Left colon (tissue), 2 donors: ENCODE measurements around the gene ZNF235. TPM values are rescaled to one million over a fixed set of nuclear protein-coding genes. Genes with fewer than 3 reads are reported as not detected.
A peak's percentile ranks its signal among the peaks of the same experiment; 100 is the strongest.
"Not testable (repeated sequence)": the region's sequence is repeated elsewhere in the genome, so short reads cannot be mapped to it uniquely, and the experiment has no call there.

Experiments used
- ATAC-seq: fragments of 200-7000 bp; cut with Tn5 transposase; one replicate; pipeline ENCODE4 v1.9.1; 2020; ENCODE audit warnings: mild to moderate bottlenecking, moderate library complexity
- DNase-seq, 2 donors: peaks; one replicate each; pipeline ENCODE4 v3.0.0-alpha.2; 2020
- intact Hi-C, 2 donors: fragments of 100-400 bp; cut with DNase I in 1 of 2; cut with micrococcal nuclease in 1 of 2; formaldehyde crosslinking; loops; one replicate each; pipeline versions ENCODE4 v1.11.2 to v1.14.0; 2022; cut with DNase I, micrococcal nuclease
- long read RNA-seq: library from polyadenylated mRNA; unstranded; transcript quantifications from one replicate; pipeline ENCODE4 v2.0.0, GENCODE V29; 2021
- total RNA-seq, 2 donors: library from RNA; stranded (reverse); fragmentation: NEBNext Ultra II Directional; extraction: Animal tissue kit (Norgen Biotek cat#: 25700); gene quantifications; one replicate each; pipeline ENCODE4 v1.2.1, GENCODE V29; 2021
- donor health status: DM: no; HTN: no; CAD: no.
- donor health status: DM: yes; HTN: yes; CAD: no.

ZNF235 gene
- total RNA-seq, result 1 to 10 TPM; 4.9 to 6.7 TPM
- long read RNA-seq, result 0 reads

DNA sequence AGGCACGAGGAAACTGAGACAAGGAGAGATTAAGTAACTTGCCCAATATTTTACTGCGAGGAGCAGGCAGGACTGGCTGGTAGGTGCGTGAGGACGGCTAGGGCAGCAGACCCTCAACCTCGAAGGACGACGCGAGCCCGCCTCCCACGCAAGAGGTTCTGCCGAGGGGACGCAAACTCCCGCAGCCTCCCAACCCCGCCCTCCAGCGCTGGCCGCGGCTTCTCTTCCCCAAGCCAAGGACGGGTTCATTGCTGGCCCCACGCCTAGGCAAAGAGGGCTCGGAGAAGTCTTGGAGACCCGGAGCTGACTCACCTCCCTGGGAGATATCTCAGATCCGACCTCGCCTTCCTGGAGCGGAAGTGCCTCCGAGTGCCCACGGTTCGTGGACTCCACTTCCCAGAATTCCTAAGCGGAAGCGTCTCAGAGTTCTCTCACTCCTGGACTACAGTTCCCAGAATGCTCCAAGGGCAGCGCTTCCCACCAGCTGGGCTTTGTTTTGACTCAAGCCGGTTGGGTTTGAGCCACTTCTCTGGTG lies at the start of gene ZNF235:
TSS of gene ZNF235 (minus strand) at position 367 of the 535 bp plus-strand sequence. CDS start 1,621 bp downstream, outside the sequence.
- intact Hi-C loops, result no loop called here
- ATAC-seq (peak; percentile 100), DNase-seq (peak; percentile 86 to 91)

DNA sequence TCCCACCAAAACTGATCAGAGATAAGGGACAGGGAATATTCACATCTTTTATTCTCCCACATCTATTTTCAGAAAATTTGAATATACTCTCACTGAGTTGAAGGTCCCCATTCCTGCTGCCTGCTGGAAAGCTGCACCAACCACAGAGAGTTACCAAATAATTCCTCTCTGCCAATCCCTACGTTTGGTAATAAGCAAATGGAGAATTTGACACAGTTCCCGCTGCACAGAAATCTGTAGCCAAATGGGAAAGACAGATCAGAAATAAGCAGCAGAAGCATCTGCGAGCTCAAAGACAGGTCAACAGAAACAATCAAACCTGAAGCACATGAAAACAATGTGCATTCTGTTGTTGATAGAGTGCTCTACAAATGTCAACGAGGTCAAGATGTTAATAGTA lies 41.7 kb upstream of the ZNF235 start:
- DNase-seq (no peak), ATAC-seq (no peak)
- intact Hi-C loops, result no loop called here

GRCh38 chr19:44345959-44346358 lies 41.1 kb upstream of the ZNF235 start:
- no peak for ATAC-seq
- no peak for DNase-seq
- intact Hi-C loops, result no loop called here

- DNase-seq (no peak), ATAC-seq (no peak)
- intact Hi-C loops, result no loop called here
Measured at GRCh38 chr19:44344255-44344654, 39.4 kb upstream of the ZNF235 start.

GRCh38 chr19:44341794-44342193 lies 37.0 kb upstream of the ZNF235 start:
- intact Hi-C loops, result no loop called here
- DNase-seq (no peak), ATAC-seq (no peak)

DNA sequence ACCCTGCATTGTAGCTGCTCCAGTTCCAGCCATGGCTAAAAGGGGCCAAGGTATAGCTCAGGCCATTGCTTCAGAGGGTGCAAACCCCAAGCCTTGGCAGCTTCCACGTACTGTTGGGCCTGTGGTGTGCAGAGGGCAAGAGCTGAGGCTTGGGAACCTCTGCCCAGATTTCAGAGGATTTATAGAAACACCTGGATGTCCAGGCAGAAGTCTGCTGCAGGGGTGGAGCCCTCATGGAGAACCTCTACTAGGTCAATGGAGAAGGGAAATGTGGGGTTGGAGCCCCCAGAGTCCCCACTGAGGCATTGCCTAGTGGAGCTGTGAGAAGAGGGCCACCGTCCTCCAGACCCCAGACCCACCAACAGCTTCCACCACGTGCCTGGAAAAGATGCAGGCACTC lies 29.8 kb upstream of the ZNF235 start:
- DNase-seq, ATAC-seq, intact Hi-C loops: not testable (repeated sequence)

DNA sequence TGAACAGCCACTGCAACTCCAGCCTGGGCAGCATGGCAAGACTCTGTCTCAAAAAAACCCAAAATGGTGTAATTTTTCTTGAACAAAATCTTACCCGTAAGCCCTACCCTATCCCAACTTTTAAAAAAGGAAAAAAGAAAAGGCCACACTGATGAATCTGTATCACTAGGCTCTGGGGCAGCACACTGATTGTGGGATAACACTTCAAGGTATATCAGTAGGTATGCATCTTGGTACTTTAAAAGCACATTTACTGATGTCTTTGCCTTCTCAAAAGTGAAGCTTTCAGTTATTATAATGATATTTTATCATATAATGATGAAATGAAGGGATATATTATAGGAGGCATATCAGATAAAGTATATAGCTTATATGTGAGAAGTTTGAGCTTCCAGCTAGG lies 27.3 kb upstream of the ZNF235 start:
- intact Hi-C loops, result no loop called here
- DNase-seq (no peak), ATAC-seq (no peak)

GRCh38 chr19:44315883-44316282 lies 11.1 kb upstream of the ZNF235 start:
- intact Hi-C loops, result no loop called here
- no peak for ATAC-seq
- no peak for DNase-seq

GRCh38 chr19:44313231-44313630 lies 8.4 kb upstream of the ZNF235 start:
- ATAC-seq (no peak), DNase-seq (no peak)
- intact Hi-C loops, result no loop called here

DNA sequence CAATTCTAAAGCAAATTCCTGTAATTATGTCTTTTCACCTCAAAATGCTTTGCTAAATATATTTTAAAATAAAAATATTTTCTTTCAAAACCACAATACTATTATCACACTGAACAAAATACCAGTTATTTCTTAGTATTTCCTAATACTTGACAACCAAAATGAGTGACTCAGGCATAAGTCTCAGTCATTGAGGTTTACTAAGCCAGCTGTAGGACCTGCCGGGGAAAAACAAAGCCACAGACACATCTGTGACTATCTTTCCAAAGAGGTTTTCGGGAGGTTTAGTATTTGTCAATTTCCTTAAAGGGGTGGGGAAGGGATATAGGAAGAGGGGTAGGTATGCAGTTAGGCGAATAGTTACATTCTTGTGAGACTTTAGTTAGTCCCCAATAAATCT lies 3.2 kb upstream of the ZNF235 start:
- intact Hi-C loops, result no loop called here
- ATAC-seq, result no peak
- no peak for DNase-seq

DNA sequence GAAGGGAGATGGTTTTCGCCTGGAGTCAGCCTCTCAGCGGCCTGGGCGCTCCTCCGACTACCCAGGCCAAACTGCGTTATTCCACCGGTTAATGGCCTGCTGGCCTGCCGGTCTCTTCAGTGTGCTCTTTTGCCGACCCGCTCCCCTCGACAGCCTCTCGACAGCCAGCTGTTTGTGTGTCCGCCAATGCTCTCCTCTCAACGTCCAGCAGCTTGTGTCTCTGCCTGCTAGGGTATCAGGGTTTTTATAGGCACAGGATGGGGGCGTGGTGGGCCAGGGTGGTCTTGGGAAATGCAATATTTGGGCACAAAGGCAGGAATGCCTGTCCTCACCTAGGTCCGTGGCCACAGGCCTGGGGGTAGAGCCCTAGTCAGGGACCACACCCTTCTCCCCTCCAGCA lies 1.5 kb upstream of the ZNF235 start:
- intact Hi-C loops, result no loop called here

DNA sequence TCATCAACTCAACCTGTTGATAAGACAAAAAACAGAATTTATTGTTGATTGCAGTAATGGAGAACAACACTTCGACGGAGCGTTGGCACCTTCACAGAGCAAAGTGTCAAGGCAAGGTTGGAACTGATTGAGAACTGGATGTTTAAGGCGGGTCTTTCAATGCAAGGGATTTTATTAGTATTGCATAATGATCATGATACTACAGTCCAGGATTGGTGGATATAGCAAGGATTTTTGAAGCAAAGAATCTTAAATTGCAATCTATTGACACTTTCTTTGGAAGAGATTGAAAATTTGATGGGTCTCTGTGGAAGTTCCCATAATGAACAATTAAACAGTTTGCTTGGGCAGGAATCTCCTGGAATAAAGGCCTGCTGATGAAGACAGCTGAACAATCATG lies 632 bp upstream of the ZNF235 start:
- DNase-seq (no peak), ATAC-seq (no peak)
- intact Hi-C loops, result no loop called here

More for the DNA sequence above, 1.5 kb upstream of the ZNF235 start:
- no peak for ATAC-seq
- DNase-seq, result no peak

GRCh38 chr19:44303976-44304568 lies 753 bp downstream of the ZNF235 start:
- peak in 1 of 2 donors; percentile 18 for DNase-seq
- peak; percentile 49 for ATAC-seq
- intact Hi-C loops, result no loop called here

DNA sequence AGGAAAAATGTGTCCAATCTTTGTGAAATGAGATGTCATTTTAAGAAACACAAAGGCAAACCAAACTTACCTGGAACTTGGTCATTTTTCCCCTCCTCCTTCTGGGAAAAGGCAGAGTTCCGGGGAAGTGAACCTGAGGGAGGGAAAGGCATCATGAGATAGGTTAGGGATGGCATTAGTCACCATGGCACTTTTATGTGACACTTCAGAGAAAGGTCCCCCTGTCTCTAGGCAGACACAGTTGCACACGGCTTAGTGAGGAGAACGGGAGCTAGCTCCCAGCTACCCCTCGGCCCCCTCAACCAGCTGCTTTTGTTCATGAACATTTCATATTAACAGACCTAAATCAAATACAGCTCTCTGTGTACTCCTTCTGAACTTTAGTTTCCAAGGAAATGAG lies 1.5 kb downstream of the ZNF235 start:
- intact Hi-C loops, result no loop called here
- DNase-seq (no peak), ATAC-seq (no peak)

DNA sequence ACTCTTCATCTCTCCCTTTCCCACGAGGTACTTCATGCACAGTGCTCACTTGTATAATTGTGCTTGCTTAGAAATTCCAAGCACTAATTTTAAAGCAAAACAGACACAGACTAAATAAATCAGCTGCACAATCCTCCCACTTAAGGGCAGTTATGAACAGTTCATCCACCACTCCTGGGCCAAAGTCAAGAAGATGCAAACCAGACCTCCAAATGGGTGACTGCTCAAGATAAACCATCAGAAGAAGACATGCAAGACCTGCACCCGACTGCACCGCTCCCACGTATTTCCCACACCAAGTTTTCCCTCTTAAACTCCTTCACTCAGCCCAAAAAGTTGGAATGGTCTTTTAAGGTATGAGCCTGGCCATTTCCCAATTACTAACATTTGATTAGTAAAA lies 19.9 kb downstream of the ZNF235 start:
- DNase-seq (no peak), ATAC-seq (no peak)

GRCh38 chr19:44282846-44283245 lies 22.0 kb downstream of the ZNF235 start:
- ATAC-seq (no peak), DNase-seq (no peak)
- intact Hi-C loops, result no loop called here

More for the DNA sequence above, 19.9 kb downstream of the ZNF235 start:
- intact Hi-C loops, result no loop called here

DNA sequence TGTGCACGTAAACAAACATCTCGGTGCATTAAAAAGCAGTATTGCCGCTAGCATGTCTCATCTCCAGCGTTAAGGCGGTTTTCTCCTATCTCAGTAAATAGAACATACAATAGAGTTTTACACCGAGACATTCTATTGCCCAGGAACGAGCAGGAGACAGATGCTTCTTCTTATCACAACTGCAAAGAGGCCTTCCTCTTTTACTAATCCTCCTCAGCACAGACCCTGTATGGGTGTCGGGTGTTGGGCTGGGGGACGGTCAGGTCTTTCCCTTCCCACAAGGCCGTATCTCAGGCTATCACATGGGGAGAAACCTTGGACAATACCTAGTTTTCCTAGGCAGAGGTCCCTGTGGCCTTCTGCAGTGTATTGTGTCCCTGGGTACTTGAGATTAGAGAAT lies 23.9 kb downstream of the ZNF235 start:
- no peak for DNase-seq
- intact Hi-C loops, result no loop called here
- no peak for ATAC-seq

DNA sequence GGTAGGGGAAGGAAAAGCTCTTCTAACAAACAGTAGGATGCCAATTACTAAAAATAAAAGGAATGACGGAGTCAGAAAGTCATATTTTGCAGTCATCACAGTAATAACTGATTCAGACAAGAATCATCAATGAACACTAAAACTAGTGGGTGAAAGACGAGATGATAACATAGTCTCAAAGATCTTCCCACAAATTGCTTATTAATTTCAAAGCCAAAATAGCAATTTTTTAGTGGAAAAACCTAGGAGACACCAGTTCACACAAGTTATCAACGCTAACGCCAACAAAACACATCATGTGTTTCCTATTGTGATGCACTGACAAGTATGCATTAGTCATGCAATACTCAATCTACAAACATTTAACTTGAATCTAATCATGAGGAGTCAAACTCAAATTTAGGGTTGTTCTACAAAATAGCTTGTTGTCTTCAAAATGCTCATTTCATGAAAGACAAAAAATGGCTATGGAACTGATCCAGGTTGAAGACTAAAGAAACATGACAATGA lies 26.6 kb downstream of the ZNF235 start:
- ATAC-seq, result no peak
- no peak for DNase-seq
- intact Hi-C loops, result no loop called here

GRCh38 chr19:44277331-44277730 lies 27.5 kb downstream of the ZNF235 start:
- no peak for DNase-seq
- no peak for ATAC-seq
- intact Hi-C loops, result no loop called here

DNA sequence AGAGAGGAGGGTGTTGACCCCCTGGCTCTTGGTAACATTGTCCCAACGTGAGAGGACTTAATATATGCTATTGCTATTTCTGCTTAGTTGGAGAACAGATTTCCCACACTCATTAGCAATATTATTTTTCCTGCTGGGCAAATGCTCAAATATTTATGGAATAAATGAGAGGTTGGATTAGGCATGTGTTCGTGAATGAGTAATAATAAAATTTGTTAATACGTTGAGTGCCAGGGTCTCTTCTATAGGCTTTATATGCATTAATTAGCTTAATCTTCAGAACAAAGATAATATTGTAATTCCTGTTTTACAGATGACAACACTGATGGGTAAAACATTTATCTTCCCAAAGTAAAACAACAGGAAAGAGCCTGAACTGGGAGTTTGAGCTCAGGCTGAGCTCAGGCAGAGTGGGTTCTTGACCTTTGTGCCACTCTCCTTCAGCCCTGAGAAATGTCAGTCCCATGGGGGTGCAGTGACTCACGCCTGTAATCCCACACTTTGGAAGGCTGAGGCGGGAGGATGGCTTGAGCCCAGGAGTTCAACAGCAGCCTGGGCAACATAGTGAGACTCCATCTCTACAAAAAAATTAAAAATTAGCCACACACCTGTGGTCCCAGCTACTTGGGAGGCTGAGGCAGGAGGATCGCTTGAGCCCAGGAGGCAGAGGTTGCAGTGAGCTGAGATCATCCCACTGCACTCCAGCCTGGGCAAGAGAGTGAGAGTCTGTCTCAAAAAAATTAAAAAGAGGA lies 44.0 kb downstream of the ZNF235 start:
- ATAC-seq (no peak), DNase-seq (no peak)
- intact Hi-C loops, result no loop called here
